ENCODE results near the gene KCNA5.

- peak; percentile 57 for TF ChIP-seq CTCF (IDR thresholded peaks at IDR 0.05; ENCODE audit: low read depth, low read length)
- TF ChIP-seq EZH2phosphoT487 (IDR thresholded peaks at IDR 0.05; ENCODE audit: low read depth) = no peak
Measured at GRCh38 chr12:5073853-5074252, 30.2 kb downstream of the KCNA5 start.
